Loucy (cell line): Measurements from ENCODE around the gene CBX3.

Experiments used
- H2AFZ ChIP-seq: fragments of 200-600 bp; sonication (generic); 2 replicates; pipeline ENCODE4 v1.6.0; 2016; ENCODE audit warnings: antibody characterized with exemption, mild to moderate bottlenecking, low read length, moderate library complexity
- H3F3A ChIP-seq: fragments of 200-600 bp; 2 replicates; pipeline ENCODE4 v1.6.0; 2016; ENCODE audit warnings: antibody characterized with exemption, low read depth, mild to moderate bottlenecking
- H3K27me3 ChIP-seq: fragments of 200-600 bp; sonication (generic); 2 replicates; pipeline ENCODE4 v1.6.1; 2014; ENCODE audit warnings: low read length, mild to moderate bottlenecking; ENCODE audit not compliant: insufficient read depth, poor library complexity, severe bottlenecking
- H3K36me3 ChIP-seq: fragments of 200-600 bp; sonication (generic); 2 replicates; pipeline ENCODE4 v1.6.1; 2016; ENCODE audit warnings: low read length; ENCODE audit not compliant: insufficient read depth
- H3K4me1 ChIP-seq: fragments of 200-600 bp; sonication (generic); 2 replicates; pipeline ENCODE4 v1.5.1; 2014; ENCODE audit warnings: low read length, mild to moderate bottlenecking; ENCODE audit not compliant: insufficient read depth, poor library complexity, severe bottlenecking
- H3K4me2 ChIP-seq: fragments of 200-600 bp; sonication (generic); 2 replicates; pipeline ENCODE4 v1.6.0; 2014; ENCODE audit warnings: antibody characterized with exemption, low read length, low read depth, mild to moderate bottlenecking; ENCODE audit not compliant: poor library complexity, severe bottlenecking
- H3K4me3 ChIP-seq: fragments of 200-600 bp; sonication (generic); 2 replicates; pipeline ENCODE4 v1.5.1; 2014; ENCODE audit warnings: low read length, mild to moderate bottlenecking, mixed read lengths; ENCODE audit not compliant: poor library complexity, severe bottlenecking
- H3K79me2 ChIP-seq: fragments of 200-600 bp; sonication (generic); 2 replicates; pipeline ENCODE4 v1.6.1; 2014; ENCODE audit warnings: low read length; ENCODE audit not compliant: insufficient read depth
- H3K9ac ChIP-seq: fragments of 200-600 bp; sonication (generic); 2 replicates; pipeline ENCODE4 v1.6.0; 2014; ENCODE audit warnings: mild to moderate bottlenecking, low read depth, low read length, moderate library complexity; ENCODE audit not compliant: poor library complexity, severe bottlenecking
- H3K9me2 ChIP-seq: fragments of 200-600 bp; sonication (generic); replicated peaks from 2 replicates; pipeline ENCODE4 v1.6.1; 2016; ENCODE audit warnings: low read depth, low read length, mixed read lengths
- H3K9me3 ChIP-seq: fragments of 200-600 bp; sonication (generic); 2 replicates; pipeline ENCODE4 v1.6.1; 2014; ENCODE audit warnings: mild to moderate bottlenecking, antibody characterized with exemption, low read length, low read depth; ENCODE audit not compliant: insufficient read depth
- H4K20me1 ChIP-seq: fragments of 200-600 bp; sonication (generic); 2 replicates; pipeline ENCODE4 v1.6.0; 2014; ENCODE audit warnings: antibody characterized with exemption, low read length, mild to moderate bottlenecking; ENCODE audit not compliant: insufficient read depth, poor library complexity, severe bottlenecking
- EZH2phosphoT487 ChIP-seq: fragments of 200-600 bp; IDR thresholded peaks from 2 replicates; pipeline ENCODE4 v1.6.1; 2018; ENCODE audit warnings: antibody characterized with exemption, mild to moderate bottlenecking, moderate library complexity, borderline replicate concordance
- TF ChIP-seq, protein P1 (sequence below): fragments of 200-600 bp; sonication (generic); conservative IDR thresholded peaks from 2 replicates; pipeline ENCODE4 v1.5.1; 2014; ENCODE audit warnings: mild to moderate bottlenecking, antibody characterized with exemption, low read length

The CBX3 gene

DNA sequence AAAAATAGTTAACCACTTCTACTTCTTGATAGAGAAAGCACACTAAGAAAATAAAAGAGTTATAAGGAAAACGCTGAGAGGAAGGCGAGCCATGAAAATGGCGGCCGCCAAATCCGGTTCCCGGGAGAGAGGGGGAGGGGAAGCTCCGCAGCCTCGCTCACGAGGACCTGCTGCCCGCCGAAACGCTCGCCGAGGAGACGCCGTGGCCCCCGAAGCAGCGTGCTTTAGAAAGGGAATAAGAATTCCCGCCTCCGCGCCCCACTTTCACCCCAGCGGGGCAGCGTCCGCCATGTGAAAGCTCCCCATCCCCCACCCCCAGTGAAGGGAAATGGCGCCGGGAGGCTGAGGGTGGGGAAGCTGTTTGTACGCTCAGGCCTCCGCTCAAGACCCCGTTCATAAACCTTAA is 1.5 kb upstream of the CBX3 start:
- Histone ChIP-seq H3K4me2 (peak overlapping the region; percentile 96), H3K79me2 (peaks cover 89% of the 10 kb centered on the region), H3K9me2 (no peaks in the 10 kb centered on the region), H3K4me1 (peaks cover 42% of the 10 kb centered on the region), H3F3A (peaks cover 5% of the 10 kb centered on the region), H3K4me3 (peak overlapping the region; percentile 93), H3K27me3 (peaks cover 21% of the 10 kb centered on the region), H2AFZ (no peak overlapping the region), H4K20me1 (peaks cover 80% of the 10 kb centered on the region), H3K36me3 (peaks cover 44% of the 10 kb centered on the region), H3K9ac (peak overlapping the region; percentile 99), H3K9me3 (no peaks in the 10 kb centered on the region)
- TF ChIP-seq EZH2phosphoT487 = no peak
- TF ChIP-seq, protein P1, sequence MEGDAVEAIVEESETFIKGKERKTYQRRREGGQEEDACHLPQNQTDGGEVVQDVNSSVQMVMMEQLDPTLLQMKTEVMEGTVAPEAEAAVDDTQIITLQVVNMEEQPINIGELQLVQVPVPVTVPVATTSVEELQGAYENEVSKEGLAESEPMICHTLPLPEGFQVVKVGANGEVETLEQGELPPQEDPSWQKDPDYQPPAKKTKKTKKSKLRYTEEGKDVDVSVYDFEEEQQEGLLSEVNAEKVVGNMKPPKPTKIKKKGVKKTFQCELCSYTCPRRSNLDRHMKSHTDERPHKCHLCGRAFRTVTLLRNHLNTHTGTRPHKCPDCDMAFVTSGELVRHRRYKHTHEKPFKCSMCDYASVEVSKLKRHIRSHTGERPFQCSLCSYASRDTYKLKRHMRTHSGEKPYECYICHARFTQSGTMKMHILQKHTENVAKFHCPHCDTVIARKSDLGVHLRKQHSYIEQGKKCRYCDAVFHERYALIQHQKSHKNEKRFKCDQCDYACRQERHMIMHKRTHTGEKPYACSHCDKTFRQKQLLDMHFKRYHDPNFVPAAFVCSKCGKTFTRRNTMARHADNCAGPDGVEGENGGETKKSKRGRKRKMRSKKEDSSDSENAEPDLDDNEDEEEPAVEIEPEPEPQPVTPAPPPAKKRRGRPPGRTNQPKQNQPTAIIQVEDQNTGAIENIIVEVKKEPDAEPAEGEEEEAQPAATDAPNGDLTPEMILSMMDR = no peak

DNA sequence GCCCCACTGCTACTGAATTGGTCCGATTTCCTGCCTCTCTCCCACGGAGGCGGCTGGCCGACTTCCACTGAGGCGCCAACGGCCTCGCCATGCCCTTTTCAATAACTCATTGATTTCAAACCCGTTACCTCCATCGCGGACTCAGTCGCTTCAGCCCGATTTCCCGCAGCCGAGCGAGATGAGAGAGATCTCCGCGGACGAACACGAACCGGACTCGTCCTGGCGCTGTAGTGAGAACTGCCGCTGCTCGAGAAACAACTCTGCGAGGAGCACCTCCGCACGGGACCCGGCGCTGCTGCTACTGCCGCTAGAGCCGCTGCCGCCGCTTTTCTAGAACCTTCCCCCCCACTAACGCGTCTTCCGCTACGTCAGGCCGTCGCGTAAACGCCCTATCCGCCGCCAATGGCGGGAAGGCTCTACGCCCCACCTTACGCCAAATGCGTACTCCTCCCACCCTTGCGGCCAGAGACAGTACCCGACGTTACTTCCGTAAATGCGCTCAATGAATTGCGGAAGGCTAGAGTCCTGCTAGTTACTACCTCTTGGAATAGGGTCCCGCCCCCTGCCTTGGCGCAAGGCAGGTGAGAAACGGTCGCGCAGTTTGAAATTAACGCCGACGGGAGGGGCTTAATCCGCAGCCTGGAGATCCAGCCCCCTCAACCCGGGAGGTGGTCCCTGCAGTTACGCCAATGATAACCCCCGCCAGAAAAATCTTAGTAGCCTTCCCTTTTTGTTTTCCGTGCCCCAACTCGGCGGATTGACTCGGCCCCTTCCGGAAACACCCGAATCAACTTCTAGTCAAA is 900 bp upstream of the CBX3 start, which contains the start of gene HNRNPA2B1:
Gene HNRNPA2B1, minus strand, starts transcription at position 303 of the 803 bp plus-strand sequence. Its CDS starts 169 bp downstream, at position 134.
- Histone ChIP-seq H3K36me3 (peaks cover 43% of the 10 kb centered on the region), H3K4me1 (peaks cover 44% of the 10 kb centered on the region), H3K9me2 (no peaks in the 10 kb centered on the region), H3F3A (peaks cover 5% of the 10 kb centered on the region), H3K9ac (peak within 1 kb of the TSS; percentile 99), H2AFZ (peak within 1 kb of the TSS; percentile 74; the same call in 1 of the 2 replicates), H3K27me3 (peaks cover 21% of the 10 kb centered on the region), H4K20me1 (peaks cover 80% of the 10 kb centered on the region), H3K79me2 (peaks cover 89% of the 10 kb centered on the region), H3K4me2 (peak within 1 kb of the TSS; percentile 96), H3K9me3 (no peaks in the 10 kb centered on the region), H3K4me3 (peak within 1 kb of the TSS; percentile 93)
- no peak for TF ChIP-seq EZH2phosphoT487

DNA sequence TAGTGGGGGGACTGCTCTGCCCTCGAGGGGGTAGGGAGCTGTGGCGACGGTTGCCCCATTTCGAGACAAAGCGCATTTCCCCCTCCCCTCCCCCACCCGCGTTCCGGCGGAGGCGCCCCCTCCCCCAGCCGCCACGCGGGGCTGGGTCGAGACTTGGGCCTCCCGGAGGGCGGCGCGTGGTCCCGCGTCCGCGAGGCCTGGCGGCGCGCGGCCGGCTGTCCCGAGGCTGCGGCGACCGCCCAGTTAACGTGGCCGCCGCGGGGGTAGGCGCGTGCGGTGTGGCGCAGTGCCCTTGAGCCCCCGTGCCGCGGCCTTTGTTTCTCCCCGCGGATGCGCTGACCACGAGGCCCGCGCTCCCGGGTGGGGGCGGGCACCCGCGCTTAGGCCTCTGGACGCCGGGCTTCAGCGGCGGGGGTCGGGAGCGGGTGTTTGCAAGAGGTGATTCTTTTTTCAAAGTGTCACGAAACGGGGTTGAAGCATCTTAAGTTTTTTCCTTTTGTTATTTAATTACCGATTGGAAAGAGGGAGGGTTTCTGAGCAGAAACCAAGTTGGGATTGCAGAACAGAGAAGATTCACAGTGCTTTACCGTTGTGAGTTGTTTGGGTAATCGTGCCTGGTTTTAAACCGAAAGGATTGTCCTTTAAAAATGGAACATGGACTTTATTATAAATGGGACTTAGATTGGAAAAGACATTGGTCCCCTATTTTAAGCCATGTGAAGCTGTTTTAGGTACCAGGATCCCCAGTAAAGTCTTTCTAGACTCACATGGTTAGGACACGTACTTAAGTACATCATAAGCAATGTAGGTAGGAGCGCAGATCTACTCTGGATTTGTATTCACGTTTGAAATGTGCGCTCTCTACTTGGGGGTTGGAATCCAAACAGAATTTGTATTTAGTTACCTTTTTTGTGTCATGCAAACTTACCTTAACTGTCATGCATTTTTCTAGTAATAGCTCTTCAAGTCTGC is 760 bp downstream of the CBX3 start:
- peak overlapping the region; percentile 99 for H3K9ac ChIP-seq
- peaks cover 39% of the 10 kb centered on the region for H3K36me3 ChIP-seq
- H3K4me2 ChIP-seq = peak overlapping the region; percentile 88
- TF ChIP-seq, protein P1 = no peak
- TF ChIP-seq EZH2phosphoT487 = no peak
- H2AFZ ChIP-seq = no peak overlapping the region
- peaks cover 5% of the 10 kb centered on the region for H3F3A ChIP-seq
- peaks cover 14% of the 10 kb centered on the region for H3K27me3 ChIP-seq
- peaks cover 80% of the 10 kb centered on the region for H4K20me1 ChIP-seq
- H3K4me3 ChIP-seq = peak overlapping the region; percentile 93
- H3K9me3 ChIP-seq = no peaks in the 10 kb centered on the region
- no peaks in the 10 kb centered on the region for H3K9me2 ChIP-seq
- H3K79me2 ChIP-seq = peaks cover 89% of the 10 kb centered on the region
- peaks cover 46% of the 10 kb centered on the region for H3K4me1 ChIP-seq
